ENCODE data around the gene TNKS1BP1.
"Not testable (repeated sequence)": the region's sequence is repeated elsewhere in the genome, so short reads cannot be mapped to it uniquely, and the experiment has no call there.

The TNKS1BP1 gene

DNA sequence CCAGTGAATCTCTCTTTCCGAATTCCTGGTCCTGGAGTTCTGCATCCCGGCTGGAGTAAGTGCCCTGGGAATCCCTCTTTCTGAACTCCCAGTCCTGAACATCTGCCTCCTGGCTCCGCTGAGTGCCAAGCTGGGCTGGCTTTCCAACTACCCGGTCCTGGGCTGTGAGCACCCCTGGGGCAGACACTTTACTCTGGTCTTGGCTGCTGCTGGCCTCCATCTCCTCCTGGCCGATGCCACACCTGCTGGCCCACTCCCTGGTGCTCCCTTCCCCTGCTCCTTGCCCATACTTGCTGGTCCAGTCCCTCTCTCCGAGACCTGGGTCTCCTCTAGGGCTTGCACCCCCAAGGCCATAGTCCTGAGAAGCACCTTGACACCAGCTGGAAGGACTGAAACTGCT, 14.7 kb downstream of the TNKS1BP1 start:
- no peak for DNase-seq

DNA sequence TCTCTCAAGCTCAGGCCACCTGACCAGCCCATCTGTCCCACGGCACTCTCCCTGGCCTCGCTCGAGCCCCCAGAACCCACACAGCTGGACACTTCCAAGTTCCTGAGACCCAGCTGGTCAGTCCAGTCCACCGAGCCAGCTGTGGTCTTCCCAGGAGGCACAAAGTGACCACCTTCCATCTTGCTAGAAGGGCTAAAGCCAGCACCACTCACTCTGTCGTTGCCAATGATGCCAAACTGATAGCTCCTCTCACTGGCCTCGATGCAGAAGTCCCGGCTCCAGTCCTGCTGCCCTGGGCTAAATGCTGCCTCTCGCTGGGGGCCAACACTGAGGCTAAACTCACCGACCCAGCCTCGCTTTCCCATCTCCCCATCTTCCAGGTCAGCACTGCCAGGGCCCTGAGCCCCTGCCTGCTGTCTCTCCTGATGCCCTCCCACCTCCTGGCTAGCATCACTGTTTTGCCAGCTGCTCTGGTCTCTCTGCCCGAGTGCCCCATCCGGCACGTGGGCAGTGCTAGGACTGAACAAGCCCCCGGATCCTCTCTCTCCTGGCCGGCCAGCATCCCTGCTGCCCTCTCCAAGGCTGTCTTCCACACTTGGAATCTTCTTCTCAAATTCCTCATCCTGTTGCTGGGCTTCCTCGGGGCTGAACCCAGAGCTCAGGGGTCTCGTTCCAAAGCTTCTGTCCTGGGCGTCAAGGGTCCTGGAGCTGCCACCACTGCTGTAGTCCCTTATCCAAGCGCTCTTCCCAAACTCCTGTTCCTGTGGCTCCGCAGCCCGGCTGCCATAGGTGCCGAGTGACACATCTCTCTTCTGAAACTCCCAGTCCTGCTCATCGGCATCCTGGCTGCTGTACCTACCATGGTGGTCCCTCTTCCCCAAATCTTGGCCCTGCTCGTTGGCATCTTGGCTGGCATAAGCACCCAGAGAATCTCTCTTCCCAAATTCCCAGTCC, 15.4 kb downstream of the TNKS1BP1 start:
- DNase-seq, result no peak

DNA sequence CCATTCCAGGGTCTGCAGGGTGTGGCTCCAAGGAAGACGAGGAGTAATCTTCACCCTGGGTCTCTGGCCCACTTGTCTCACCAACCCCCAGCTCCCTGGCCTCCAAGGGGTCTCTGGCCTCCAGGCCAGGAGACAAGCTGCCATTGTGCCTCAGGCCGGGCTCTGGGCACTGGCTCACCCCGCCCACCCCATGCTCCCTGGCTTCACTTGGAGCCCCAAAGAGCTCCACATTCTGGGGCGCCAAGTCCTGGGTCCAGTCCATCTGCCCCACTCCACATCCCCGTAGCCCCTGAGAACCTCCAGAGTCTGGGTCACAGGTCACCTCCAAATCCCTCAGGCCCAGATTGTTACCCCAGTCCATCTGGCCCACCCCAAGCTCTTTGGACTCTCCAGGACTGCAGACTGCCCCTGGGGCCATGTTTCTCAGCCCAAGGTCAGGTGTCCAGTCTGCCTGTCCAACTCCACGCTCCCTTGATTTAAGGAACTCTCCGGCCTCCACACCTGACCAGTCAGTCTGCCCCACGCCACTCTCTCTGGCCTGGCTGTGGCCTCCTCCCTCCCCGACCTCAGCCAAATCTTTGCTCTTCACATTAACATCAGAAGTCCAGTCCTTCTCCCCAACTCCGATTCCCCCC, 16.2 kb downstream of the TNKS1BP1 start:
- DNase-seq, result no peak

- DNase-seq, result no peak
Measured at GRCh38 chr11:57307666-57308270, 17.0 kb downstream of the TNKS1BP1 start.

DNA sequence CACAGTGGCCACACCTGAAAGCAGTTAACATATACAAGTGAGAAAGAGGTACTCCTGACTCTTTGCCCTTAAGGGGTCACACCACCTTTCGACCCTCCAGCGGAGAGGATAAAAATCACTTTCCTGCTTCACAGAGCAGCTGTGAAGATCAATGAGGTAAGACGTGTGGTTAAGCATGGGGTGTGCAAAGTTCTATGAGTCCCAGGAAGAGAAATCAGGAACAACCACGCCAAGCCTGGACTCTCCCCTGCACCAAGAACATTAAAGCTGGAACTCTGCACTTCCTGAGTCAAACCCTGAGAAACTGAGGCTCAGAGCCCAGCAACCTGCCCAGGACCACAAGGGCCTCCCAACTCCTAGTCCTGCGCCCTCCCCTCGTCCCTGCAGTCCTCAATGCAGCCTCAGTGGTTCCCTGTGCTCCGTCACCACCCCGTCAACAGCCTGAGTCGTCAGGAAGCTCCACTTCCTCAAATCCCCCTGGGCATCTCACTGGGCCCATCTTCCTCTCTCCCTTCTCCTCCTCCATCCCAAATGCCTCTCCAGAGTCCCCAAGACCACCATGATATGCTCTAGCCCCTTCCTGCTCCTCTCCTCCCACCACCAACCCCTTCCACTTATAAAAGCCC, 17.7 kb downstream of the TNKS1BP1 start:
- no peak for DNase-seq

DNA sequence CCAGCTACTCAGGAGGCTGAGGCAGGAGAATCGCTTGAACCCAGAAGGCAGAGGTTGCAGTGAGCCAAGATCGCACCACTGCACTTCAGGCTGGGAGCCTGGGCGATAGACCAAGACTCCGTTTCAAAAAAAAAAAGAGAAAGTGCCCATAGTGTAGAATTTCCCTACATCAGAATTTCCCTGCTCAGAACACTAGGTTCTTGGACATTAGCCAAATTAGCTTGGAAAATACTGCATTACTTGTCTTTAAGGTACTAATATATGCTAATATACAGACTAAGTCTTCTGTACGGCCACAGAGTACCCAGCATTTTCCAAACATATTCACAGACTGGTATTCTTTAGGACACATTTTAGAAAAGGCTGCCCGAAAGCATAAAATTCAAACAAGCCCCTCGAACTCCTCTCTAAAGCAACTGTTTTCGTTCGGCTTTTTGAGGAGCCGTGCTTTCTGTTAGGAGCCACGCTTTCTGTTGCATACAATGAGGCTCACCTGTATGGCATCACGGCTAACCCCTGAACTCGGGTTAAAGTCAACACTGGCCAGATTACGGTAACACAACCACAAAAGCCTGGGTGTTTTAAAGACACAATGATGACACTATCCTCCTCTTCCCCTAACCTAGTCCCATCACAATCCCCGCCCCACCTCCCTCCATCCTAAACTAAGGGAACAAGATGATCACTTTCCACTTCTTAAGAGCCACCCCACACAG, 18.4 kb downstream of the TNKS1BP1 start:
- DNase-seq, result no peak

DNA sequence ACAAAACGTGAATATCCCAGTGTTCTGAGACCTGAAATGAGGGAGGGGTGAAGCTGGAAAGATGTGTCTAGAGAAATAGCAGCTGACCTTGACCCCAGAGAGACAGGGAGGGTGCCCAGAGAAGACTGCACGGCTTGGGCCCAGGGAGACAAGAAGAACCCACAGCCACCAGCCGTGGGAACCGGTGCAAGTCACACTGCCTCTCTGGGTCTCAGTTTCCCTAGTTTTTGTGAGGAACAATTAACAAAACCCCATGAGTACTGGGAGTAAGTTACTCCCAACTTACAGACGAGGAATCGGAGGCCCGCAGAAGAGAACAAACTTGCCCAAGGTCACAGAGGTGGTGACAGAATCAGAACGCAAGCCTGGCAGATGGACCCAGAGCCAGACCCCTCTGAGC, 19.2 kb downstream of the TNKS1BP1 start:
- DNase-seq, result no peak

GRCh38 chr11:57303990-57304579, 20.7 kb downstream of the TNKS1BP1 start:
- DNase-seq, result no peak

DNA sequence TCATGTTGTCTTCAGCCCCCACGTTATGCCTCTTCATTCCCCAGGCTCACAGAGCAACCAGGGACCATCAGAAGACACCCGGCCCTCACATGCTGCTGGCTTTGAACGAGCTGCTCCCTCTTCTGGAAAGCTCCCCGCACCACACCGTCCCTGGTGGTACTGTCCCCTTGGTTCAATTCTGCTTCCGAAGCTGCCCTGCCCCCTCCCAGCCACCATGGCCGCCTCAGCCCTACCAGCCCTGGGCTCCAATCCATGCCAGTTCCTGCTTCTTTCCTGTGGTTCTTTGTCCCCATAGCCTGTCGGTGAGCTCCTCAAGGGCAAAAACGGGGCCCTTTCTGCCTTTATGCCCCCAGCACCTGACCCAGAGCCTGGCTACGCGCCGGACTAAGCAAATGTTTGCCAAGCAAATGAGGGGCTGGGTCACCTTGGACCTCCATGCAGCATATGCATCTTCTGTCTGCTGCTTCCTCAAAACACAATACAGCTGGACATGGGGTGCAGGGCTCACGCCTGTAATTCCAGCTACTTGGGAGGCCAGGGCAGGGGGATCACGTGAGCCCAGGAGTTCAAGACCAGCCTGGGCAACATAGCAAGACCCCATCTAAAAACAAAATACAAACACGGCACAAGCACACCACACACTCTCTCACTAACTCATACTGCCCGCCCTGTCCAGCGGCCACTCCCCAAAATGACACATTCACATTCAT, 21.3 kb downstream of the TNKS1BP1 start:
- no peak for DNase-seq

GRCh38 chr11:57302489-57302888, 22.3 kb downstream of the TNKS1BP1 start:
- DNase-seq, result no peak

GRCh38 chr11:57301711-57302423, 22.9 kb downstream of the TNKS1BP1 start:
- DNase-seq, result no peak

- no peak for DNase-seq
Measured at GRCh38 chr11:57300785-57301184, 24.0 kb downstream of the TNKS1BP1 start.

GRCh38 chr11:57299150-57299737, 25.5 kb downstream of the TNKS1BP1 start:
- no peak for DNase-seq

- no peak for DNase-seq
Measured at GRCh38 chr11:57297221-57297620, 27.5 kb downstream of the TNKS1BP1 start.

GRCh38 chr11:57296205-57296604, 28.5 kb downstream of the TNKS1BP1 start:
- DNase-seq, result not testable (repeated sequence)

- peak; percentile 76 for DNase-seq
Measured at GRCh38 chr11:57294225-57295131, 30.3 kb downstream of the TNKS1BP1 start.

- DNase-seq, result peak; percentile 14
Measured at GRCh38 chr11:57290288-57290687, 34.5 kb downstream of the TNKS1BP1 start.

GRCh38 chr11:57288771-57289579, 35.8 kb downstream of the TNKS1BP1 start:
- DNase-seq, result peak; percentile 68

Measured in kidney glomerular epithelial cell (primary cell).